Measurements from ENCODE around the gene KIRREL3.
"Not testable (repeated sequence)": the region's sequence is repeated elsewhere in the genome, so short reads cannot be mapped to it uniquely, and the experiment has no call there.

Gene KIRREL3

GRCh38 chr11:126391970-126392632 lies 608.5 kb downstream of the KIRREL3 start:
- DNase-seq: no peak

DNA sequence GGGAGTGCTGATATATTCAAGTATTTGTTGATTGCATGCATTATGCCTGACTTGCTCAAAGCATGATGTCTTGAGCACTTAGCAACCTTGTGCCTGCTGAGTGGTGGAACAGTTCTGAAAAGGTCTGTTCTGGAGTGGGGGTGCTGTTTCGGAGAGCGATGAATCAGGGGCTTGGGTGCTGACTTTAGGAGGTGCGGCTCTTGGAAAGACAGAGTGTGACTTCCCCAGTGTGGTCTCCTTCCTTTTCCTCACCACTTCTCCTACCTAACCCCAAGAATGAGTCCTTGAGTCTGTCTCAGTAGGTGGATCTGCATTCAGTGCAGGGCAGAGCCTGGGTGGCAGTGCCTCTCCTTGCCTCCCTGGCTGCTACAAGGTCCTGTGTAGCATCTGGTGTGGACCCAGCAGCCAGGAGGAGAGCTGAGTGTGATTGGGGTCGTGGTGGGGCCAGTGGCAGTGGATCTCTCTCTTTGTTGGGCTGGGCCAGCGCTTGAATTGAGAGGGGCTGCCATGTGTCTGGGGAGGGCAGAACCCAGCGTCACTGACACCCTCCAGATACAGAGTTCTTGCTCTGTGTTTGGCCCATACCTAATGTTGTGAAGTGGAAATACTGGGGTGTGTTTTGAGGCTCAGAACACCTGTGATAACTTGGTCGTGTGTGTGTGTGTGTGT lies 609.1 kb downstream of the KIRREL3 start:
- no peak for DNase-seq

GRCh38 chr11:126390272-126390867 lies 610.2 kb downstream of the KIRREL3 start:
- DNase-seq: no peak

DNA sequence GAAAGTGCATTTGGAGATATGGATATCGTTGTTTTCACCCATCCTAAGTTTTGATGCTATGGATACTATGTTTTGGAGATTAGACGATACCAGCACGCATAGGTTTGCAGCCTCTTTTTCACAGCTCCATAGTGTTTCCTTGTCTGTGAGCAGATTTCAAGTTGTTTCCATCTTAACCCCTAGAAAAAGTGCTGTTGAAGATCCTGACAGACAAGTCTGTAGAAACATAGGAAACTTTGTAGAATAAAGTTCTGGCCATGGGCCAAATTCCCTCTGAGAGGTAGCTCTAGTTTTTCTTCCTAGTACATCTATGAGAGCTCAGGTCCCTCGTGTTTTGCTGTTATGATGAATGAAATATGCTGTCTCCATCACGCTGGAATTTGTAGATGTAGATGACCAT lies 612.7 kb downstream of the KIRREL3 start:
- no peak for DNase-seq

DNA sequence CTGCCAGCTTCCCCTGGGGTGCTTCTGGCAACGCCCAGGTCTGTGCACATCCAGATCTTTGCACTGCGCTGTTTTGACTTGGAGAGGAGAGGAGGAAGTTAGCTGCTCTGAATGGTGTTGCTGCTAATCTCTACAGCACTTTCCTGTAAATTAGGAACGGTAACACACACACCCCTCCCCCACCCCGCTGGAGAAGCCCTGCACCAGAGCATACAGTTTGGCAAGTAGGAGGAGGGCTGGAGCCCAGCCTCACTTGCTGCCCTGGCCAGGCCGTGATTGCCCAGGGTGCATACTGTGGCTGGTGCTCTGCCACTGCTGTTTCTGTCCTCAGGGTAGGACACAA lies 613.9 kb downstream of the KIRREL3 start:
- not testable (repeated sequence) for DNase-seq

- no peak for DNase-seq
These were observed 614.4 kb downstream of the KIRREL3 start for GRCh38 chr11:126385991-126386728.

DNA sequence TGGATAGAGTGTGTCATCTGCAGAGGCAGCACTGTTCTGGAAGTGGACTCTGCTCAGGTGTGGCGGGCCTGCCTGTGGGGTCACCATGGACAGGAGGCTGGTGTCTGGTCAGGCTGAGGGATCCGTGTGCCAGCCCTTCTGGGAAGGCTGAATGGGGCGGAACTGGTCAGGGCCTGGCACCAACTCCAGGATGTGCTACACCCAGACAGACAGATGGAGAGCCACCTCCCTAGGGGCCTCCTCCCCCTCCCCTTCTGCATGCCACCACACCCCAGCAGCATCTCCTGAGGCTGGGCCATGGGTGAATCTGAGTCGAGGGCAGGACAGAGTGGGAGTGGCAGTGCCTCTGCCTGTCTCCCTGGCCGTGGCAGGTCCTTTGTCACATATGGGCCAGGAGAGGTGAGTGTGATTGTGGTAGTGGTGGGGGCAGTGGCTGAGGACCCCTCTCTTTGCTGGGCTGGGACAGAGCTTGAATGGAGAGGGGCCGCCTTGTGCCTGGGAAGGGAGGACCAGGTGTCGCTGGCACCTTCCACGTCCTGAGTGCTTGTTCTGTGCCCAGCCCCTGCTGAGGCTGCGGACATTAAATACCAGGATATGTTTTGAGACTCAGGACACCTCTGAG lies 616.0 kb downstream of the KIRREL3 start:
- DNase-seq: no peak

DNA sequence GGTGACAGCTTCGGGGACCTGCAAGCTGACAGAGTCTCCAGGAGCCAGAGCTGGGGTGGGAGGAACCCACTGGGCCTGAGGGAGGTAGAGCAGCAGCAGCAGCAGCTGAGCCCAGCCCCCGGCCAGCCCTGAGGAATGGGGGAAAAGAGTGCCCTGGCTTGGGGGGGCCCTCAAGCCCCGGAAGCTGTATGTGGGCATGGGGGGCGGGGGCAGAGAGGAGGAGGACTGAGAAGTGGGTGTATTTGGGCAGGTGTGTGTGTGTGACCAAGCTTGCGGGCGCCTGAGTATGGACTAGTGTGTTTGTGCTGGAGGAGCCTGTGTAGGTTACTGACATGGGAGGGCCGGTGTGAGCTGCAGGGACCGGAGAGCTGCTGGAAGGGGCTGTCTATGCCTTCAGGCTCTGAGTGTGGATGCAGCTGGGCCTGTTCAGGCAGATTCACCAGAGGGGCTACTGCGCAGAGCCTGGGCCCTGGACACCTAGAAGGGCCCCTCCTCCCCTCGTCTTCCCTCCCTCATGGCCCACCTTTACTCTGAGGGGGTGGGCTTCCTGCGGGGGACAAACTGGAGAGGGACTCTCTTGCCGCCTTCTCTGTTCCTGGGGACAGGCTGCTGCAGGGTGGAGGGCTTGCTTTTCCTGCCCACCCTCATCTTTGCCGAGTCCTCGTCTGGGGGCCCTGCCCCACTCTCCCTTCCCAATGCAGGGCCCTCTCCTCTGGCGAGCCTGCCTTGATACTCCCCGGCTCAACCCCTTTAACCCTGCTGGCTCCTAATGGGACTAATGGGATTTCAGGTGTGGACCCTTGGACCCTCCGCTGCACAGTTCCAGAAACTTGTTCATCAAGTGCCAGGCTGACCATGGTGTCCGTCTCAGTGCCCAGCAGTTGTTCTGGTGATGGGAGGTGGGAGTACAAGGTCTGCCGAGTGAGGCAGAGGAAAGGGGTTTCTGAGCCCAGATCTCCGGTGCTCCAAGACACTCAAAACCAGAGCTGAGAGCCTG lies 616.9 kb downstream of the KIRREL3 start:
- DNase-seq: no peak

DNA sequence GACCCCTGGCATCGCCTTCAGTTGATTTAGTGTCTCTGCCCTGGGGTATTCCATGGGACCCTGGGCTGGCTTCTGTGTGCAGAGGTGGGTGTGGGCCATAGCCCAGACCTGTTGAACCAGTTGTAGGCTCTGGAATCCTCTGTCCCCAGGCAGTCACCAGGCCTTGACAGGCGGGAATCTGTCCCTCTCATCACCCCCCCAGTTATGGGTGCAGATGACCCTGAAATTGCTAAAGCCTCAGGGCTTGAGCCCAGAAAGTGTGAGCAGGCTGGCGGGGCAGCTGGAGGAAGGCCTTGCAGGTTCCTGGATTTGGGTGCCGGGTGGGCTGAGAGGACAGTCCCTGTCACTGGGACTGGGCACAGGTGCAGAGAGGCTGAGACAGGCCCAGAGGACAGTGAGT lies 617.9 kb downstream of the KIRREL3 start:
- DNase-seq: not testable (repeated sequence)

DNA sequence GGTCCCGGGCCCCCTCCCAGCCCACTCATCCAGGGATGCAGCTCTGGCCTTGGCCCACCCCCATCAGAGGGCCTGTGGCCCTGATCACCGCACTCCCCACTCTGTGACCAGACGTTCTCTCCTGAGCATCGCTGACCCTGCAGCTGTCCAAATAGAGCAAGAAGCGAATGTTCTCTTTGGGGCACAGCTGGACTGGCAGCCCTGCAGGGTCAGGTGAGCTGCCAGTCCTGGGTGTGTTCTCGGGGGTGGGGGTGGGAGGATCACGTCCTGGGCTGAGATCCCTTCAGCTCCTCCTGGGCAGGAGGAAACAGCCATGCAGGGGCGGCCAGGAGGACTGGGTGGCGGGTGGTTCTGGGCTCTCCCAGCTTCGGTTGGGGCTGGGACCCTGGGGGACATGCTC lies 618.6 kb downstream of the KIRREL3 start:
- not testable (repeated sequence) for DNase-seq

GRCh38 chr11:126380909-126381308 lies 619.7 kb downstream of the KIRREL3 start:
- no peak for DNase-seq

- DNase-seq: no peak
These were observed 621.8 kb downstream of the KIRREL3 start for GRCh38 chr11:126378763-126379162.

DNA sequence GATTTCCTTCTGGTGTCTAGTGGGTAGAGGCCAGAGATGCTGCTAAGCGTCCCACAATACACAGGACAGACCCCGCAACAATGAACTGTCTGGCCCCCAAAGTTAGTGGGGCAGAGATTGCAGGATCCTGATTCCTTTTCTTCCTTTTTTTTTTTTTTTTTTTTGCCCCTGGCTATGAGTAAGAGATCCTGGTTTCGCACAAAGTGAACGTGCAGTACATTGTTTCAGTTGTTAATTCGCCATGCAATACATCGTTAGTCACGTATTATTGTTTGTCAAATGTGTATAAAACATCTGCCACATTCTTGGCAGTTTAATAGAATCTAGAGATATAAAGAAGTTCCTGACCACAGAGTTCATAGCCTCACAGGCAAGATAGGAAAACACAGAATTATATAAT lies 624.8 kb downstream of the KIRREL3 start:
- no peak for DNase-seq

- not testable (repeated sequence) for DNase-seq
These were observed 625.8 kb downstream of the KIRREL3 start for GRCh38 chr11:126374562-126375300.

DNA sequence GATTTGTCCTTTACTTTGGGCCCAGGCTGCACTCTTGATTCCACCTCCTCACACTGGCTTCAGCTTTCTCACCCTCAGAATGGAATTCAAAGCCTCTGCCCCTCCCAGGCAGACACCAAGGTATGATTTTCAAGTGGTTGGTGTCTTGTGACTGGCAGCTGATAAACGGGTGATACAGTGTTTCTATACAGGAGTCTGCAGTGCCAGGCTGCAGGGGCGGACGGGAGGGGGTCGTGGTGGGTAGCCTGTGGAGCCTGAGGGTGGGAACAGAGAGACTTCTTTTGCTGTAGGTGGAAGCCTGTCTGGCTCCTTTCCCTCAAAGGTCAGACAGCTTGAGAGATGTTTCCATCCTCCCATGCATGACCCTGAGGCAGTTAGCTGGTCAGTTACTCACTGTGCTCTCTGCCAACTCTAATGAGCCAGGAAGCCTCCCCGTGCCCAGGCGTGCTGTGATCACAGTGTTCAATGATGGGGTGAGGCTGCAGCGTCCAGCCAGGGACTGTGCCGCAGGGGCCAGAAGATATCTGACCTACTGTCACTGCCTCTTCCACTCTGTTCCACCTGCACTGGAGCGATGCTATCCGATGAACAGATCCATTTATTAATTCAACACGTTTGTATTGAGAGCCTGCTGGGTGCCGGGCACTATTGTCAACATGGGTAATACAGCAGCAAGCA lies 627.0 kb downstream of the KIRREL3 start:
- not testable (repeated sequence) for DNase-seq

Measured in GOT3 (cell line).